GM21528 (cell line): Measurements from ENCODE around the gene CHGA.
A peak's percentile ranks its signal among the peaks of the same experiment; 100 is the strongest.

Source experiments
- ATAC-seq: cut with Tn5 transposase; IDR thresholded peaks from one replicate; pipeline ENCODE4 v1.9.1; 2021; ENCODE audit warnings: mild to moderate bottlenecking, moderate library complexity; ENCODE audit not compliant: unreplicated experiment, low FRiP score

The CHGA gene

DNA sequence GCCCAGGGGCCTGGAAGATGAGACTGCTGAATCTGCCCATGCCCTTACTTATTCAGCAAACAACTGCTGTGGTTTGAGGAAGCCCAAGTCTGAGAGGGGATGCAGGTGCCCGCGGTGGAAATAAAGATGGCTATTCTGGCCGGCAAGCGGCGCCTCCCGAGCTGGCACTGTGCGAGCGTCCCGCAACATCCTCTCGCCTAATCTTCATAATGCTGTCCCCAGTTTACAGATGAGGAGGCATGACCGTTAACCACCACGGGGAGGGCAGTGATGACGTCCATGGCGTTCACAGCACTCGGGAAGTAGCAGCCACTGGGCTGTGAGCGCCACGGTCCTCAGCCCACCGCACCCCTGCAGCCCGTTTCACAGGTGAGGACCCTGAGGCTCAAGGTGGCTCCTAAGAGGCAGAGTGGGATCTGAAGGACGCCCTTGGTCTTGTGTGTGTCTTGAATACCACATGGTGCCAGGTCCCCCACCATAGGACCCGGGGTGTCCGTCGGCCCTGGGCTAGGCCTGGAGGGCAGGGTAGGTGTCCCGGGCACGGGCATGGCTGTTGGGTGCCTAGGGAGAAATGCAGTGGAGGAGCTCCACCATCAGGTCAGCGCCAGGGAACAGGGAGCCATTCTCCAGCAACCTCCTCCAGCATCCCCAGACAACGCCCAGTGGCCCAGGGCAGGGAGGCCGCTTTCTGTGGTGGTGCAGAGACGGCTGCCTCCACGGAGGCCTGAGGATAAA, 20.2 kb downstream of the CHGA start:
- no peak for ATAC-seq

DNA sequence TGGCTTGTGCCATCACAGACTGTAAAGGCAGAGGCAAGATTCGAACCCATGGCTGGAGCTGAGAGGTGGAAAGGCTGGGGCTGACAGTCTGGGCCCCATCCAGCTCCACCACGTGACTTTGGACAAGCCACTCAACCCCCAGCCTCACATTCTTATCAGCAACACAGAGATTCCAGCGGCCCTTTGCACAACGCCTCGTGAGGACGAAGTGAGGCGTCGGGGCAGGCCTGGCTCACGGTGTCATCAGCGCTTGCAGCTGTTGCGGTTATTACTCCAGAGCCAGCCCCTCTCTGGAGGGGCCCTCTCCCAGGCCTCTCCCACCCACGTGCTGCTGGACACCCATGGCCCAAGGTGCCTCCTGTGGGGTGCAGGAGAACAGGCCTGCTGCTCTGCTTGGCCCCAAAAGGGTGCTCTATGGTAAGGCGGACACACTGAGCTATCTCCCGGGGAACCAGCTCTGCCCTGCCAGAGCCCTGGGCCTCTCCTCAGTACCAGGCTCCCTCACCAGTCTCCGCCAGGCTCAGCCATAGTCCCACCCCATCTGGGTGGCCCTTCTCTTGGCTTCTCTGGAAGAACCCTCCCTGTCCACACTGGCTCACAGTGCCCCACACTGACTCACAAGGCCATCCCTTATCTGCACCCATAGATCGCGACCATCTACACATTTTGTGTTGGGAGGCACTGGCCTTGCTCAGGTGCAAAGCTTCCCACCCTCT, 21.1 kb downstream of the CHGA start:
- ATAC-seq = no peak

DNA sequence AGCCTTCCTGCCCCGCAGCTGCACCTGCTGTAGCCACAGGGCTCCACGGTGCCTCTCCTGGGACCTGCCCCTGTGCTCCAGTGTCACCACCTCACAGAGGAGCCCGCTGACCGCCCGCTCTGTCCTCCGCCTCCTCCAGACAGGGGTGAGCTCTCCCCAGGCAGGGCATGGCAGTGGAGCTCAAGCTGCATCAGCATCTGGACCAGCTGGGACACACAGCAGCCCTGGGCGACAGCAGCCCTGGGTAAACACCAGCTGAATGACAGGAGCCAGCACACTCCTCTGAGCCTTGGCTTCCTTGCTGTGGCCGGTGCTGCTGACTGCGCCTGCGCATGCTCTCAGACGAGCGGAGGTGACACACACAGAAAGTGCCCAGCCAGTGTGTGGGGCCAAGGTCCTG, 22.0 kb downstream of the CHGA start:
- no peak for ATAC-seq

DNA sequence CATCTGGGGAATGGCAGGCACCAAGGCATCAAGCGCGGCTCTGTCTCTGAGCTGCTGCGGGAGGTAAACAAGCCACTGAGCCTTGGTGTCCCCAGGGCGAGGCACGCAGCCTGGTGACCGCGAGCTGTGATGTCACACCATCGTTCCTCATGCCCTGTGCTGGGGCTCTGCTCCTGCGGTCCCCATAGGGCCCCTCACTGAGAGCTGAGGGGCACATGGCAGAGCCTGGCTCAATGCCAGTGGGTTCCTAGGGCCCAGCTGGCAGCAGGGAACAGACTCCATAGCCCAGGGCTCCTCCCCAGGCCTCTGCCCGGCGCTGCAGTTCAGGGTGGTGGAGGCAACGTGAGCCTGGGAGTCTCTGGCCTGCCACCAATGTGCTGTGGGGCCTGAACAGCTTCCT, 22.6 kb downstream of the CHGA start:
- ATAC-seq = no peak

DNA sequence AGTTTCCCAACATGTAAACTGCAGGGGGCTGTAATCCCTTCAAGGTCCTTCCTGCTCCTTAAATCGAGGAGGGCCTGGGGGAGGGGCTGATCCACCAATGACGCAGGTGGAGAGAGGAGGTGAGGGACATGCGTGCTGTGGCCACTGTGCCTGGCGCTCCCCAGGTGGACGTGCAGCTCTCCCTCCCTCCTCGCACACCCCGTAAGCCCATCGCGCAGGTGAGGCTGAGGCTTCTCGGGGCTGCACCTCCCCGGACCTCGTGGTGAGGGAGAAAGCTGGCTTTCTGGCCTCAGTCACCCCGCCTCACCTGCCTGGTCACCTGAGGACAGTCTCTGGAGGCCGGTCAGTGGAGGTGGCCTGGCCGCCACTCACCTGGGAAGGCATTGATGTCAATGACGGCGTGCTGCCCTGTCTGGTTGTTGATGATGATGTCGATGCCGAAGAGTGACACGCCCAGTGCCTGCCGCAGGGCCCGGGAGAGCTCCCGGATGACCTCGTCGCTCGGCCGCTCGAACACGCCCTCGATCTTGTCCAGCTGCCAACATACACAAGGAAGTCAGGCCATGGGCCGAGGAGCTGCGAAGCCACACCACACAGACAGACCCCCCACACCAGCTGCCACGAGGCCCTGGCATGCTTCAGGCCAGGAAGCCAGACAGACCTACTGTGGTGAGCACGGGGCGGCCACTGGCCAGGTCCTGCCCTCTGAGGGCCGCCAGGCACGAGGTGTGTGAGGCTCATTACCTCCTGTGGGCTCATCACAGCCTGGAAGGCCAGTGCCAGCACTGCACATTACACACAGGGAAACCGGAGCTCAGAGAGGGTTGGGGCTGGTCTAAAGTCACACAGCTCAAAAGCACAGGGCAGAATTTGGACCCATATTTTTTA, 23.3 kb downstream of the CHGA start:
- no peak for ATAC-seq

DNA sequence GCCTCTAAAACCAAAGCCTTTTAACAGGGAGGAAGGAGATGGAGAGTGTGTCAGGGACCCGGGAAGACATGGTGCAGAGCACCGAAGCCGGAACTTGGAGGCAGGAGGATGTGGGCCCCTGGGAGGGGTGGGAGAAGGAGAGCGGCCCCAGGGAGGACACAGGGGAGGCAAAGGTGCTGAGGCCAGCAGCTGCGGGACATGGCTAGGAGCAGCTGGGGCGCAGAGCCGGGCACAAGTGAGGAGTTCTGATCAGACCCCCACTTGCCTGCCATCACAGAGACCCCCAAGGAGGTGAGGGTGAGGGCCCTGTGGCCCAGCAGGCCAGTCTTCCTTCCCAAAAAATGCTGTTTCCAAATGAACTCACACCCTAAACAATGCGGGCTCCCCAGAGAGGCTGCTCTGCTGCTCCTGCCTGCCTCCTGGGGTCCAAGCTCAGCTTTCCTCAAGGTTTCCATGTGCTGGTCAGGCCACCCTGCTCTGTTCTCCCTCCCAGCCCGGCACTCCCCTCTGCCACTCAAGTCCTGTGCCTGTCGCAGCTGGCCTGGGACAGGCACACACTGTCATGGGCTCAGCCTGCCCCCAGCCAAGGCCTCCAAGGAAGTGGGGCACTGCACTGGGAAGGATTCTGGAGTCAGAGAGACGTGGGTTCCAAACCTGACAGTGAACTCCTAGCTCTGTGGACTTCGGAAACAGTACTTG, 24.0 kb downstream of the CHGA start:
- ATAC-seq = no peak

DNA sequence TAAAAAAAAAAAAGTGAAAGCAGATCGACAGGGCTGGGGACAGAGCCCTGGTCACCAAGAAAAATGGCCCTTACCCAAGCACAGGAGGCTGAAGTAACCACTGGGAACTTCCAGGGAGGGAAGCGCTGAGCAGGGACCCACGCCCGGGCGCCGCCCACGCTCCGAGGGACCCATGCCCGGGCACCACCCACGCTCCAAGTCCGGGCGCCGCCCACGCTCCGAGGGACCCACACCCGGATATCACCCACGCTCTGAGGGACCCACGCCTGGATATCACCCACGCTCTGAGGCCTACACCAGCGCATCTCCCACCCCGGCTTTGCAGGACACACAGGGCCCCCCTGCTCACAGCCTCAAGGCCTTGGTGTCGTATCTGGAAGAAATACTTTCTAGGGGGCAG, 25.7 kb downstream of the CHGA start:
- ATAC-seq = no peak

DNA sequence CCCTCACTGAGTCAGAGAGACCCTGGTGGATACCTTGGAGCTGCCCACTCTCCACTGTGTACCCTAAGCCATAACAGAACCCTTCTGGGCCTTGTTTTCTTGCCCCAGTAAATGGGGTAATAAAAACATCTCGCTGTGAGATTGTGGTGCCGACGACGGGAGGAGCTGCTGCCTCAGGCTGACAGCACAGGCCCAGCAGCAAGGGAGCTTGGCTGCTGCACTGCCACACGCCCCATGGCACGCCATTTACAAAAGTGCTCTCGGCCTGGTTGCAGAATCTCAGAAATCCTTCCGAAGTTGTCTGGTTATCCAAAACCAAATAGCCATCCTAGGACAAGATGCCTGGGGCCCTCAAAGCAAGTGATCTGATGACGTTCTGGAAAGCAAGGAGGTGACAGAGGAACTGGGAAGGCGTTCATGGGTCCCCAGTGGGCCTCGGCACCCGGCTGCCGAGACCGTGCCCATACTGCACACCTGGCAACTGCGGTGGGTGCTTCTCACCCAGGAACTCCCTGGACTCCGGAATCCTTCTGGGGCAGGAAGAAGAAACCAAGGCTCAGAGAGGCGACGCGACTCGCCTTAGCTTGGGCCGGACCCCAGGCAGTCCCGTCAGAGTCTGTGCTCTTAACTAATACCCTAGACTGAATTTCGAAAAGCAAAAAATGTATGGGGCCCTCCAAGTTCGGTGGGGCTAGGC, 26.7 kb downstream of the CHGA start:
- ATAC-seq = no peak

DNA sequence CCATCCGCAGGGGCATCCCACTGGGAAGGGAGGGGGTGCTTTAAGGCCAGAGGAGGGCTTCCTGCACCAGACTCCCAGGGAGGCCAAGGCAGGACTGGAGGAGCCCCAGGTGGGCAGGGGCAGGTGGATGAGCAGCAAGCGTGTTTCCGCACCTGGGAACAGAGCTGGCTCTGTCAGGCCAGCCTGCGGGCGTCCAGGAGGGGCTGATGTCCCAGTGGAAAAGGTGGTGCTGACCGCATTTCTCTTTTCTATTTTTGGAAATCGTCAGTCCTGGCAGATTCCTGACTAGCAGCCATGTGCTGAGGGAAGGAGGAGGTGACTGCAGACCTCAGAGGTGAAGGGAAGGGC, 27.2 kb downstream of the CHGA start:
- ATAC-seq = no peak

DNA sequence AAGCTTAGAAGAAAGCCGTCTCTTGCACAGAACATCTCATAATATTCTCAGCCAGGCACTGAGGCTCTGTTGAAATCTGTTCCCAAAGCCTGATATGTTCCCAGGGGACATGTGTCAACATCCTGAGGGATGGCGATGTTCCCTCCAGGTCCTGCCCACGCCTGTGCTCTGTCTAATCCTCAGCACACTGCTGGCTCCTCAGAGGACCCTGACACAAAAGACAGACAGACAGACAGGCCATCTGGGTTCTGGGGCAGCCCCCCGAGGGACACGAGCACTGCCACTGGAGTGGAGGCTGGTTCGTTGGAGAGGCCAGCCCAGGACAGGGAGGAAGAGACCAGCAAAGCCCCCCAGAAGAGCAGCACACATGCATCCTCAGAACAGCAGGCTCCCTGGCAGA, 27.8 kb downstream of the CHGA start:
- ATAC-seq = no peak

DNA sequence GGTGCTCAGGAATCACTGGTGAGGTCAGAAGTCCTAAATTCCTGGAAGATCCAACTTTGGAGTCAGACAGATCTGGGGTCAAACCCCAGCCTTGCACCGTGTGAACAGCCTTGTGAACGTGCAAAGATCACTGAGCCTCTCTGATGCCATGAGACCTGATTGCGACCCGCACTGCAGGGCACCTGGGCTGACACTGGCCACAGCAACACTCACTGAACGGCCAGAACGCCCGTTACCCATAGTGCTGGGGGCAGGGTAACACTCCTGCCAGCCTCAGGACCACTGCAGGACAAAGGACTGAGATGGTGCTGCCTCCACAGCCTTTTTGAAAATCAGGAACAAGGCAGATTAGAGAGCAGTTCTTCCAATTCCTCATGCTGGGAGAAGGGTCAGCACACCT, 28.3 kb downstream of the CHGA start:
- no peak for ATAC-seq

DNA sequence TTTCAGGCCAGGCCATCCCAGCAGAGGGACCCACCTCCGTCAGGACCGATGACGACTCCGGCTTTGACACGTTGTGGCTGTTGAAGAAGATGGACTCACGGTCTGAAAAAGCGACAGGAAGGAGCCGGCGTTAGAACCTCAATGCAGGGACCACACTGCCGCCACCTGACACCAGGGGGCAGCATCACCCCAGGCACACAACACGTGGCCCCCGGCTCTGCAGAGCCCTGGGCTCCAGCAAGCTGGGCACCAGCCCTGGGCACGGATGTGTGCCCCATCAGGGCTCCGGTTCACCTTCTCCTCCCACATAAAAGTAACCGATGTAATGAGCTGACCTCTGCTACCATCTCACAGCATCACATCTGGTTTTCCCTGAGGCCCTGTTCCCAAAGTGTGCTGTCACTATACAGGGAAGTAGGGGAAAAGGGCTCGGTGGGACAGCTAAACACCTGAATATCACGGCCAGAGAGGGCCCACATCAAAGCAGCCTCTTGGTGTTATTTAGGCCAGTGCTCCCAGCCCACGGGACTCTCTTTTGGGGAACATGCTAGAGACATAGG, 29.0 kb downstream of the CHGA start:
- peak; percentile 67 for ATAC-seq

DNA sequence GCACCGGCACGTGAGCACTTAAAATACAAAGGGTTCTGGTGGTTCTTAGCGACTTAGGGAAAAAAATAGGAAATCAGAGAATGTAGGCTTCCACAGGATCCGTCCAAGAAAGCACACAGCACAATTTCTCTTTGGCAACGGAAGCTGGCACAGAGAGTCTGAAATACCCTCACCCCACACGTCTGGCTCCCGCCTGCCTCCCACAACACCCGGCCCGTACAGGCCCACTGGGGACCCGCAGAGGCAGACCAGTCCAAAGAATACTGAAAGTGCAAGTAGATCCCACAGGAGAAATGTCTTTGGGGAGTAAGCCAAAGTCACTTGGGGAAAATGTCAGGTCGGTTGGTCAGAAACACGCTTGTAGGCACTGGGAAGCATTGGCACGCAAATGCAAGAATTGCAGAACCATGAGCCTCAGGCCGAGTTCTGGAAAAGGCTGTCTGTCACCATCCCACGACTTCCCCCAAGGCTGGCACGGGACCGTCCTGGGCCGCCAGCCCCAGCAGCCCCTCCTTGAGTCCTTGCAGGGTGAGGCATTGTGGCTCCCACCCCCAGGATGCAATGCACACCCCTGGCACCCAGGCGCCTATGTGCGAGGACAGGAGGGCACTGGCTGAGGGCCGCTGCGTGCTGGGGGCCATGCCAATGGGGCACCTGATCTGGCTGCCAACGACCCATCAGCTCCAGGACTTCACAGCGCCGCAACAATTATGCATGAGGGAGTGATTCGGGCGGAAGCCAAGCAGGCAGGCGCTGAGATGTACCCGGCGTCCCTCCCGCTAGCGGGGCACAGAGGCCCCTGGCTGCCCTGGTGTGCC, 29.7 kb downstream of the CHGA start:
- no peak for ATAC-seq

DNA sequence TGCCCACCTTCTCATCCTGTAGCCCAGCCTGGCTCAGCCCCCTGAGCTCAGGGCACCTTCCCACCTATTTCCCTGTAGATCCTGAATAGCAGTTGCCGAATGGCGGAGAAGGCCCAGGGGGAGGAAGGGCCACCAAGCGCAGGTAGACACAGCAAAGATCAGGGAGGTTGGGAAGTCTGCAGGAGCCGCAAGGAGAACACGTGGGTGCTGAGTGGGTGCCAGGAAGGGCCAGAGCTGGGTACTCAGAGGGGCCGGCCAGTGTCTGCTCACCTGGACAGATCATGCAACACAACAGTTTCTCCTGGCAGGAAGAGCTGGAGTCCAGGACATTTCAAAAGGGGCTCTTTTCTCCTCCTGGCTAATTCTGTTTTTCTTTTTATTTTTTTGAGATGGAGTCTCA, 30.6 kb downstream of the CHGA start:
- ATAC-seq = no peak

DNA sequence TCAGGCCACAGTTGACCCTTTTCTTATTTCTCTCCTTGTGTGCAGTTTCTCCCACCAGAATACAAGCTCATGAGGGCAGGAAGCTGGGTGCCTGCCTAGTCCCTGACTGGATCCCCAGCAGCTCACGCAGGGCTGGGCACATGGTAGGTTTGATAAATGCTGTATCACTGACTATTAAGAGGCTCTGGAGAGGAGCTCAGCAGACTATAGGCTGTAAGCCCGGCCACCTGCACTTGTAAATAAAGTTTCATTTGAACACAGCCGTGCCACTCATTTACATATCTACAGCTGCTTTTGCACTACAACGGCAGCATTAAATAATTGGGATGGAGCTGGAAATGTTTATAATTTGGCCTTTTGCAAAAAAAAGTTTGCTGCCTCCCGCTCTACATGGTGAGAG, 32.0 kb downstream of the CHGA start:
- ATAC-seq = no peak

DNA sequence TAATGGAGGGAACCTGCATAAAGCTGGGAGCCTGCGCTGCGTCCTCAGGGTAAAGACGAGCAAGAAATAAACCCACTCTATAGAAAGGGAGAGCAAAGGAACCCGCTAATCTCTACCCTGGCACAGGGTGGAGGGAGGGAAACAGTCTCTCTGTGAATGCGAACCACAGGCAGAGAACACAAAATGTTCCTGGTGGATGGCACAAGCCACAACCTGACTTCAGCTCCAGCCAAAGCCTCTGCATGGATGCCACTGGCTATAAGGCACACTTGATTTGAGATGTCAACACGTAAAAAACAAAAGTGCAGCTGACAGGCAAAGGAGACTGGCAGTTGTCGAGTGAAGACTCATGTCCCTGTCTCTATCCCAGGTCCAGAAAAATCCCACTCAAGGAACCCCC, 32.4 kb downstream of the CHGA start:
- no peak for ATAC-seq

DNA sequence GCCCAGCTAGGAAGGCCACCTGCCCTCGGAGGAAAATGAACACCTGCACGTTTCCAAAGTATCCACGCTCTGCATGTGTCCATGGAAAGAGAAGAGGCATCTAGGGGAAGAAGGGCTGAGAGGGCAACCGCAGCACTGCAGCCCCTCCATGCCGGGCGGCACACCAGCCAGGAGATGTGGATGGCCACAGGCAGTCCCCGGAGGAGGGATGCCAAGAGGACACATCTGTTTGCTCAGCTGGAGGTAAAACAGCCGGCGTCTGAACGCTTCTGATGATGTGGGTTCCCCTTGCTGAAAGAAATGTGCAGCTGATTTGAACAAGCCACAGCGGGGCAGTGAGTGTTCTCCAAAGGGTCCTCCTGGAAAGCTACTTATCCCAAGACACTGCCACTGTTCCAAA, 34.0 kb downstream of the CHGA start:
- ATAC-seq = no peak

DNA sequence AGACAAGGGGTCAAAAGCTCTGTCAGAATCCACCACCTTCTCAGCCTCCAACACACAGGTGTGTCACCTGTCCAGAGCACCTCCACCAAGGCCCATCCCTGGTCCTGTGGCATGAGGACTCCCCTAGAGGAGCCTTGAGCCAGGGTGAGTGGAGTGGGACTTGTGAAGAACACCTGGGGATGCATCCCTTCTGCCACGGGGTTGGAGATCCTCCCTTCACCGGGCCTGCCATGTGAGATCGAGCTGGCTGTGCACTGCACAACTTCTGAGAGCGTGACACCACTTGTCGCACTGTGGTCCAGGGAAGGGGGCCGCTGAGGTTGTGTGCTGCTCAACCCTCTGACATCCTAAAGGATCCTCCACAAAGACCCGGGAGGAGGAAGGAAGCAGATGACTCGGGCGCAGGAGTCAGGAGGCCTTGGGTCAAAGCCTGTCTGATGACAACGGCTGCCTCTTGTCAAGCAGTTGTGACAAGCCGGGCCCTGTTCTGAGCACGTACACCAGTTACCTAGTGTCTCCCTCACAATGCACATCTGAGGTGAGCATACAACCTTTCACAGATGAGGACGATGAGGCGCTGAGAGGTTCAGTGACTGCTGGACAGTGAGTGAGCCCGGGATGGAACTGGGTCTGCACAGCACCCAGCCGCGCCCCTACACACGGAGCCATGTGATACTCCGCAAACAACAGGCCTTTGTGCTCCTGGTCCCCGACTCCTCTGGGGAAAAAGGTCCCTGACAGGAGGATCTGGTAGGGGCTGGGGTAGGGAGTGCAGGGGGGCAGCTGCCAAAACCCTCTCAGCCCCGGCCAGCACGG, 35.6 kb downstream of the CHGA start:
- ATAC-seq = no peak
